K562 (cell line): Measurements from ENCODE around the gene CD300A. TPM values are rescaled to one million over a fixed set of nuclear protein-coding genes. Genes with fewer than 3 reads are reported as not detected.

Source experiments
- ATAC-seq: fragments of 200-7000 bp; cut with Tn5 transposase; 3 replicates; pipeline ENCODE4 v1.9.1; 2020; ENCODE audit warnings: moderate library complexity
- BruUV-seq: library from RNA; stranded (reverse); fragments of 400-500 nt; replicated peaks from 2 replicates; lab custom pipeline; 2021; lab: Mats Ljungman, UMichigan
- CTCF ChIA-PET: fragments of 300-600 bp; formaldehyde crosslinking; extraction: SDS; loops from one replicate; lab custom pipeline; 2021; ENCODE audit warnings: low intra/inter-chr PET ratio; lab: Yijun Ruan, JAX
- POLR2A ChIA-PET: fragments of 300-600, 350-650 bp; sonication (Branson Sonifier 250); formaldehyde crosslinking; extraction: SDS; loops from one replicate; lab custom pipeline; 2021; ENCODE audit warnings: antibody characterized with exemption, inconsistent platforms; lab: Yijun Ruan, JAX
- DNase-seq, 4 experiments: peaks; one replicate each; pipeline versions ENCODE4 v3.0.0 to v3.0.0-alpha.2; 2011 to 2018; ENCODE audit warnings: low spot score in 3 of 4, mixed read lengths in 3 of 4; ENCODE audit errors: extremely low read depth in 1 of 4
- FAIRE-seq: peaks from 2 replicates; lab custom pipeline; 2011; peaks lifted over from hg19 to GRCh38; lab: Jason Lieb, UNC
- H2AFZ ChIP-seq: 2 replicates; pipeline ENCODE4 v1.6.0; 2011; ENCODE audit warnings: low read depth, low read length, control low read depth, inconsistent platforms
- H3K27ac ChIP-seq: fragments of 200-600 bp; 3 replicates; pipeline ENCODE4 v1.8.0; 2011; ENCODE audit warnings: low read depth, mild to moderate bottlenecking, control low read depth, inconsistent platforms, low read length, moderate library complexity, mixed read lengths; ENCODE audit errors: extremely low read depth
- H3K27me3 ChIP-seq, 2 experiments: fragments of 300-600 bp in 1 of 2; 2 replicates in 1 of 2; 3 replicates in 1 of 2; pipeline versions ENCODE4 v1.6.0 to v1.8.0; 2011; ENCODE audit warnings: inconsistent platforms in 2 of 2, low read length in 2 of 2, mild to moderate bottlenecking in 1 of 2, mixed read lengths in 1 of 2, moderate library complexity in 1 of 2; ENCODE audit not compliant: control insufficient read depth in 2 of 2, insufficient read depth in 2 of 2
- H3K36me3 ChIP-seq: fragments of 300-600 bp; 3 replicates; pipeline ENCODE4 v1.8.0; 2011; ENCODE audit warnings: mild to moderate bottlenecking, low read length, inconsistent platforms; ENCODE audit not compliant: control insufficient read depth, insufficient read depth
- H3K4me1 ChIP-seq, 2 experiments: fragments of 200-600 bp in 1 of 2; replicated peaks in 1 of 2; 2 replicates in 1 of 2; 3 replicates in 1 of 2; pipeline versions ENCODE4 v1.5.1 to v1.8.0; 2011; ENCODE audit warnings: inconsistent platforms in 2 of 2, low read length in 2 of 2, mild to moderate bottlenecking in 1 of 2, mixed read lengths in 1 of 2, moderate library complexity in 1 of 2; ENCODE audit not compliant: control insufficient read depth in 2 of 2, insufficient read depth in 2 of 2
- H3K4me2 ChIP-seq: 2 replicates; pipeline ENCODE4 v1.6.1; 2011; ENCODE audit warnings: low read length, control low read depth, inconsistent platforms, mixed read lengths; ENCODE audit not compliant: insufficient read depth
- H3K4me3 ChIP-seq: fragments of 200-600 bp; sonication (generic), shearing (Covaris generic); 2 replicates; pipeline ENCODE4 v1.5.1; 2016; ENCODE audit warnings: control low read depth, inconsistent platforms
- H3K79me2 ChIP-seq: fragments of 200-600 bp; 3 replicates; pipeline ENCODE4 v1.8.0; 2011; ENCODE audit warnings: low read length, inconsistent platforms; ENCODE audit not compliant: control insufficient read depth, insufficient read depth
- H3K9ac ChIP-seq, 2 experiments: 2 replicates each; pipeline versions ENCODE4 v1.6.0 to v1.6.1; 2011; ENCODE audit warnings: low read depth in 2 of 2, low read length in 2 of 2, control low read depth in 1 of 2, inconsistent platforms in 1 of 2, mild to moderate bottlenecking in 1 of 2, mixed read lengths in 1 of 2; ENCODE audit not compliant: insufficient read depth in 1 of 2
- H3K9me1 ChIP-seq: one replicate; pipeline ENCODE4 v1.6.0; 2011; ENCODE audit warnings: inconsistent platforms, mild to moderate bottlenecking, low read length, moderate library complexity; ENCODE audit not compliant: control insufficient read depth, insufficient read depth
- H3K9me3 ChIP-seq: replicated peaks from 2 replicates; pipeline ENCODE4 v1.5.1; 2011; ENCODE audit warnings: low read depth, low read length, inconsistent platforms; ENCODE audit not compliant: control insufficient read depth, insufficient read depth
- H4K20me1 ChIP-seq: replicated peaks from 2 replicates; pipeline ENCODE4 v1.6.1; 2011; ENCODE audit warnings: low read length, inconsistent platforms, mixed read lengths; ENCODE audit not compliant: control insufficient read depth, insufficient read depth
- CEBPB ChIP-seq: fragments of 450-650 bp; IDR thresholded peaks from 2 replicates; pipeline ENCODE4 v1.6.1; 2016; ENCODE audit warnings: missing genetic modification characterization, missing compliant biosample characterization
- CREBBP ChIP-seq: IDR thresholded peaks from one replicate; pipeline ENCODE4 v1.6.1; 2012; ENCODE audit warnings: low read depth, mild to moderate bottlenecking, control low read depth, inconsistent platforms, low read length
- FOS ChIP-seq: IDR thresholded peaks from 3 replicates; pipeline ENCODE4 v1.6.1; 2011; ENCODE audit not compliant: insufficient read length; ENCODE audit errors: extremely low read depth
- HDGF ChIP-seq: fragments of 450-650 bp; IDR thresholded peaks from 2 replicates; pipeline ENCODE4 v1.6.1; 2016
- MEF2A ChIP-seq: IDR thresholded peaks from 2 replicates; pipeline ENCODE4 v1.6.1; 2011; ENCODE audit warnings: low read depth, mild to moderate bottlenecking, low read length, moderate library complexity; ENCODE audit not compliant: control insufficient read depth
- PYGO2 ChIP-seq: fragments of 450-650 bp; IDR thresholded peaks from 2 replicates; pipeline ENCODE4 v1.6.1; 2016; ENCODE audit warnings: mild to moderate bottlenecking, missing genetic modification characterization, moderate library complexity, missing compliant biosample characterization
- RCOR1 ChIP-seq, 2 experiments: IDR thresholded peaks; 2 replicates each; pipeline ENCODE4 v1.6.1; 2012; ENCODE audit warnings: low read depth in 2 of 2, low read length in 2 of 2, borderline replicate concordance in 1 of 2, improper control_type of control experiment in 1 of 2
- THRAP3 ChIP-seq: fragments of 450-650 bp; IDR thresholded peaks from 2 replicates; pipeline ENCODE4 v1.6.1; 2016; ENCODE audit warnings: mild to moderate bottlenecking, inconsistent platforms, borderline replicate concordance
- ZNF224 ChIP-seq: sonication (generic); formaldehyde crosslinking; IDR thresholded peaks from 2 replicates; pipeline ENCODE4 v1.8.0; 2022; ENCODE audit warnings: mild to moderate bottlenecking, missing genetic modification reagents
- ZNF23 ChIP-seq: fragments of 250-450 bp; sonication (Bioruptor Pico); IDR thresholded peaks from 2 replicates; pipeline ENCODE4 v1.4.0; 2020; ENCODE audit warnings: mild to moderate bottlenecking
- ZNF79 ChIP-seq: fragments of 250-450 bp; sonication (Bioruptor Pico); IDR thresholded peaks from 2 replicates; pipeline ENCODE4 v1.4.0; 2020; ENCODE audit warnings: low read depth, mild to moderate bottlenecking, moderate library complexity
- WGBS: fragments of 100-300 bp; shearing (Covaris generic); methylation state at CpG from one replicate; pipeline ENCODE4 v1.1.6; 2016; ENCODE audit warnings: low coverage, mixed read lengths; ENCODE audit not compliant: insufficient coverage; ENCODE audit errors: missing lambda C conversion rate; 5-methylcytosine and 5-hydroxymethylcytosine counted together
- in situ Hi-C: fragments of 300-500 bp; cut with MboI; formaldehyde crosslinking; loops from 4 replicates; pipeline ENCODE4 v1.15.0; 2018; ENCODE audit warnings: inconsistent platforms, mixed read lengths
- intact Hi-C: fragments of 100-400 bp; cut with micrococcal nuclease; formaldehyde crosslinking; loops from 2 replicates; pipeline ENCODE4 v1.14.2; 2022
- polyA plus RNA-seq, 8 experiments: library from polyadenylated mRNA; depleted of rRNA in 4 of 8; stranded (reverse) in 5 of 8; unstranded in 3 of 8; fragments of >200 nt; fragmentation: Nextera tagmentation in 2 of 8; fragmentation: Illumina TruSeq in 1 of 8; extraction: Ambion mirVana in 2 of 8; extraction: Trizol in 1 of 8; gene quantifications; 2 replicates each; pipeline versions ENCODE4 v1.2.1 to v1.2.3, GENCODE V29; 2011 to 2014; ENCODE audit warnings: inconsistent platforms in 1 of 8, missing spikeins in 1 of 8
- total RNA-seq, 7 experiments: library from RNA; depleted of rRNA in 6 of 7; stranded (reverse); fragments of >200 nt in 6 of 7; fragmentation: Illumina TruSeq in 2 of 7; extraction: Trizol in 2 of 7; gene quantifications; 2 replicates each; pipeline versions ENCODE4 v1.2.1 to v1.2.3, GENCODE V29; 2011 to 2021; ENCODE audit warnings: low replicate concordance in 1 of 7
- TF ChIP-seq, protein P1 (sequence below): fragments of 450-650 bp; IDR thresholded peaks from 2 replicates; pipeline ENCODE4 v1.6.1; 2017; ENCODE audit warnings: antibody characterized with exemption
- TF ChIP-seq, protein P2 (sequence below): fragments of 250-450 bp; sonication (Bioruptor Pico); IDR thresholded peaks from 2 replicates; pipeline ENCODE4 v1.4.0; 2020
- TF ChIP-seq, protein P3 (sequence below): fragments of 250-450 bp; sonication (Bioruptor Pico); IDR thresholded peaks from 2 replicates; pipeline ENCODE4 v1.9.0; 2021; ENCODE audit warnings: mild to moderate bottlenecking, inconsistent platforms

Gene CD300A
- total and polyA plus RNA-seq, 9 of the 15 experiments (the other 6 are each of a cell fraction or from before 2014, with no cell fraction given) = 0.21 to 1.7 (median 0.41) TPM; not detected in 1

DNA sequence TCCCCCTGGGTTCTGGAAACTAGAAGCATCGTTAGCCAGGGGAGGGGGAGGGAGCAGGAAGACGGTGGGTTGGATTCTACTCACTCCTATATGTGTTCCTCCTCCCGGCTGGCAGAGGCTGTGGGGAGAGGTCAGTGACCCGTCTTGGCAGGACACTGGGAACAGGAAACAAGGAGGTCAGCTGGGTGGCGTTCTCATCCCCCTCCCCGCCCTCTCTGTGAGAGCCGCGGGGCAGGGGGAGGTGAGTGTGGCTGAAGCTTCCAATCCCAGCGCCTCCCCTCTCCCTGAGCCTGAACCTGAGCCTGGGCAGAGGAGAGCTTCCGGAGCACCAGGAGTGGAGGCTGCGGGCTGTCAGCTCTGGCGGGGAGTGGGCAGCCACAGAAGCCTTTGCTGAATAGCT lies 22.0 kb upstream of the CD300A start:
- Histone ChIP-seq H3K27me3 (peaks cover 14 to 38% of the 10 kb centered on the region in 2 experiments; a peak in 4 of 5 replicates), H3K9ac (no peak overlapping the region)
- FAIRE-seq = no peak

More for the DNA sequence above, 22.0 kb upstream of the CD300A start:
- Histone ChIP-seq H3K4me3 (no peak overlapping the region), H4K20me1 (no peaks in the 10 kb centered on the region), H3K79me2 (no peaks in the 10 kb centered on the region), H3K9me3 (no peaks in the 10 kb centered on the region), H3K36me3 (no peaks in the 10 kb centered on the region), H2AFZ (no peak overlapping the region), H3K27ac (no peak overlapping the region), H3K9me1 (no peaks in the 10 kb centered on the region), H3K4me1 (peaks cover 7 to 30% of the 10 kb centered on the region in 2 experiments; a peak in 3 of 5 replicates), H3K4me2 (no peak overlapping the region)
- DNase-seq = no peak
- intact Hi-C loops = no loop called here
- in situ Hi-C loops = no loop called here
- BruUV-seq = no TSS peak
- no peak for ATAC-seq
- ChIA-PET CTCF (interaction anchor here (0.6 kb wide), 1 partner anchor 523 kb away, joined by 3 read pairs; no protein-coding TSS in a partner anchor), POLR2A (interaction anchor here (0.6 to 1.2 kb wide), 6 partner anchors 8 to 148 kb away, joined by 3 to 4 read pairs (median 3); no protein-coding TSS in a partner anchor)
- WGBS = 14% methylated on average over 12 of the region's 12 CpGs
- TF ChIP-seq ZNF224 = no peak
- TF ChIP-seq MEF2A = no peak
- TF ChIP-seq ZNF23 = no peak
- no peak for TF ChIP-seq FOS
- TF ChIP-seq, protein P1, sequence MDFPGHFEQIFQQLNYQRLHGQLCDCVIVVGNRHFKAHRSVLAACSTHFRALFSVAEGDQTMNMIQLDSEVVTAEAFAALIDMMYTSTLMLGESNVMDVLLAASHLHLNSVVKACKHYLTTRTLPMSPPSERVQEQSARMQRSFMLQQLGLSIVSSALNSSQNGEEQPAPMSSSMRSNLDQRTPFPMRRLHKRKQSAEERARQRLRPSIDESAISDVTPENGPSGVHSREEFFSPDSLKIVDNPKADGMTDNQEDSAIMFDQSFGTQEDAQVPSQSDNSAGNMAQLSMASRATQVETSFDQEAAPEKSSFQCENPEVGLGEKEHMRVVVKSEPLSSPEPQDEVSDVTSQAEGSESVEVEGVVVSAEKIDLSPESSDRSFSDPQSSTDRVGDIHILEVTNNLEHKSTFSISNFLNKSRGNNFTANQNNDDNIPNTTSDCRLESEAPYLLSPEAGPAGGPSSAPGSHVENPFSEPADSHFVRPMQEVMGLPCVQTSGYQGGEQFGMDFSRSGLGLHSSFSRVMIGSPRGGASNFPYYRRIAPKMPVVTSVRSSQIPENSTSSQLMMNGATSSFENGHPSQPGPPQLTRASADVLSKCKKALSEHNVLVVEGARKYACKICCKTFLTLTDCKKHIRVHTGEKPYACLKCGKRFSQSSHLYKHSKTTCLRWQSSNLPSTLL = no peak
- TF ChIP-seq HDGF = no peak
- no peak for TF ChIP-seq RCOR1 (IDR thresholded peaks at IDR 0.05; ENCODE audit: borderline replicate concordance in 1 of 2, low read depth in 2 of 2, low read length in 2 of 2)
- TF ChIP-seq PYGO2 (tag) = no peak
- TF ChIP-seq, protein P2, sequence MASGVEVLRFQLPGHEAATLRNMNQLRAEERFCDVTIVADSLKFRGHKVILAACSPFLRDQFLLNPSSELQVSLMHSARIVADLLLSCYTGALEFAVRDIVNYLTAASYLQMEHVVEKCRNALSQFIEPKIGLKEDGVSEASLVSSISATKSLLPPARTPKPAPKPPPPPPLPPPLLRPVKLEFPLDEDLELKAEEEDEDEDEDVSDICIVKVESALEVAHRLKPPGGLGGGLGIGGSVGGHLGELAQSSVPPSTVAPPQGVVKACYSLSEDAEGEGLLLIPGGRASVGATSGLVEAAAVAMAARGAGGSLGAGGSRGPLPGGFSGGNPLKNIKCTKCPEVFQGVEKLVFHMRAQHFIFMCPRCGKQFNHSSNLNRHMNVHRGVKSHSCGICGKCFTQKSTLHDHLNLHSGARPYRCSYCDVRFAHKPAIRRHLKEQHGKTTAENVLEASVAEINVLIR (CRISPR knock-in tag) = no peak
- no peak for TF ChIP-seq ZNF79
- TF ChIP-seq, protein P3, sequence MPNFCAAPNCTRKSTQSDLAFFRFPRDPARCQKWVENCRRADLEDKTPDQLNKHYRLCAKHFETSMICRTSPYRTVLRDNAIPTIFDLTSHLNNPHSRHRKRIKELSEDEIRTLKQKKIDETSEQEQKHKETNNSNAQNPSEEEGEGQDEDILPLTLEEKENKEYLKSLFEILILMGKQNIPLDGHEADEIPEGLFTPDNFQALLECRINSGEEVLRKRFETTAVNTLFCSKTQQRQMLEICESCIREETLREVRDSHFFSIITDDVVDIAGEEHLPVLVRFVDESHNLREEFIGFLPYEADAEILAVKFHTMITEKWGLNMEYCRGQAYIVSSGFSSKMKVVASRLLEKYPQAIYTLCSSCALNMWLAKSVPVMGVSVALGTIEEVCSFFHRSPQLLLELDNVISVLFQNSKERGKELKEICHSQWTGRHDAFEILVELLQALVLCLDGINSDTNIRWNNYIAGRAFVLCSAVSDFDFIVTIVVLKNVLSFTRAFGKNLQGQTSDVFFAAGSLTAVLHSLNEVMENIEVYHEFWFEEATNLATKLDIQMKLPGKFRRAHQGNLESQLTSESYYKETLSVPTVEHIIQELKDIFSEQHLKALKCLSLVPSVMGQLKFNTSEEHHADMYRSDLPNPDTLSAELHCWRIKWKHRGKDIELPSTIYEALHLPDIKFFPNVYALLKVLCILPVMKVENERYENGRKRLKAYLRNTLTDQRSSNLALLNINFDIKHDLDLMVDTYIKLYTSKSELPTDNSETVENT (CRISPR knock-in tag) = no peak
- TF ChIP-seq CREBBP = no peak
- no peak for TF ChIP-seq CEBPB (tag)
- no peak for TF ChIP-seq THRAP3
